K562 (cell line): ENCODE measurements around the gene FANCG.

Source experiments
- GABPA ChIP-seq: fragments of 200-800 bp; sonication (Bioruptor generic); conservative IDR thresholded peaks from 2 replicates; pipeline ENCODE4 v1.6.1; 2016; ENCODE audit warnings: low read depth, missing genetic modification characterization, missing compliant biosample characterization
- HNRNPL ChIP-seq: fragments of 200-400 bp; formaldehyde crosslinking; IDR thresholded peaks from 2 replicates; pipeline ENCODE4 v1.6.1; 2017; ENCODE audit warnings: low read depth, mild to moderate bottlenecking, low read length
- HOXB6 ChIP-seq: fragments of 250-450 bp; sonication (Bioruptor Pico); IDR thresholded peaks from 2 replicates; pipeline ENCODE4 v1.5.1; 2022; ENCODE audit warnings: mild to moderate bottlenecking, borderline replicate concordance
- POLR2A ChIP-seq: fragments of 450-650 bp; conservative IDR thresholded peaks from 2 replicates; pipeline ENCODE4 v1.6.1; 2016
- TAF1 ChIP-seq: IDR thresholded peaks from 2 replicates; pipeline ENCODE4 v1.6.1; 2011; ENCODE audit warnings: mild to moderate bottlenecking, low read length, moderate library complexity; ENCODE audit not compliant: insufficient read depth, control insufficient read depth, severe bottlenecking; ENCODE audit errors: extremely low read depth
- ZEB2 ChIP-seq: fragments of 450-650 bp; IDR thresholded peaks from 2 replicates; pipeline ENCODE4 v1.6.1; 2016
- TF ChIP-seq, protein P1 (sequence below): sonication (generic); formaldehyde crosslinking; IDR thresholded peaks from 2 replicates; pipeline ENCODE4 v1.5.0; 2020; ENCODE audit warnings: missing genetic modification reagents
- TF ChIP-seq, protein P2 (sequence below), 3 experiments: IDR thresholded peaks in 2 of 3; conservative IDR thresholded peaks in 1 of 3; 2 replicates each; pipeline ENCODE4 v1.5.1; 2011 to 2012; ENCODE audit warnings: low read length in 3 of 3, mild to moderate bottlenecking in 3 of 3, control low read depth in 2 of 3, improper control_type of control experiment in 1 of 3, inconsistent platforms in 1 of 3, low read depth in 1 of 3, mixed read lengths in 1 of 3, moderate library complexity in 1 of 3; ENCODE audit not compliant: insufficient read depth in 2 of 3

DNA sequence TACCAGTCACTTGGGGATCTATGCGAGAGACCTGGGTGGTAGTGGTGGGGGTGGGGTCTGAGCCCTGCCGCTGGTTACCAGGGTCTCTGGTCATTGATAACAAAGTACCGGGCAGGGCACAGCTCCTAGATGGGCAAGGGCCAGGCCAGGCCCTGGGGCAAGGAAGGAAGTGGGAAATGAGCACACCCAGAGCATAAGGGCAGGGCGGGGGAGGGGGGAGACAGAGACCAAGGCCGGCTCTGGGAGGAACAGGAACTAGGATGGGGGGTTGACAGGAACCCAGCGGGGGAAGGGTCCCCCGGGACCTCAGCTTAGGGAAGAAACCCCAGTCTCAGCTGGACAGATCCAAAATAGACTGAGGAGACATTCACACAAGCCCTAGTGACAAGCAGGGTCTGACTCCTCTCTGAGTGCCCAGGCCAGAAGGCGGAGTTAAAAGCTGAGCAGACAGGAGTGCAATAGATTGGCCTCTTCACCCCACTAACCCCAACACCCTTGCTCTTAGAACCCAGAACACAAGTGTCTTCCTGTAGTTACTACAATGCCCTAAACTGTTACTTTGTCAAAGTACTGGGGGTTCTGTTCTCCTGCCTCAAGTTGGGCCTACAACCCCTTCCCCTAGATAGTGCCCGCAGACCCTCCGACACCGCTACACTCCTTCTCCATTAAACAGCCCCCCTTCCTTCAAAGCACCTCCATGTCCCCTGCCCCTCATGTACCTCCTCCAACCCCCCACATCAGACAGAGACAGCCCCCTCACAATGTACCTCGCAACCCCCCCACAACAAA is 35.3 kb upstream of the FANCG start:
- TF ChIP-seq, protein P1, sequence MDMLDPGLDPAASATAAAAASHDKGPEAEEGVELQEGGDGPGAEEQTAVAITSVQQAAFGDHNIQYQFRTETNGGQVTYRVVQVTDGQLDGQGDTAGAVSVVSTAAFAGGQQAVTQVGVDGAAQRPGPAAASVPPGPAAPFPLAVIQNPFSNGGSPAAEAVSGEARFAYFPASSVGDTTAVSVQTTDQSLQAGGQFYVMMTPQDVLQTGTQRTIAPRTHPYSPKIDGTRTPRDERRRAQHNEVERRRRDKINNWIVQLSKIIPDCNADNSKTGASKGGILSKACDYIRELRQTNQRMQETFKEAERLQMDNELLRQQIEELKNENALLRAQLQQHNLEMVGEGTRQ (CRISPR knock-in tag) = no peak
- no peak for TF ChIP-seq GABPA
- TF ChIP-seq ZEB2 = no peak
- TF ChIP-seq HNRNPL = no peak
- TF ChIP-seq, protein P2, sequence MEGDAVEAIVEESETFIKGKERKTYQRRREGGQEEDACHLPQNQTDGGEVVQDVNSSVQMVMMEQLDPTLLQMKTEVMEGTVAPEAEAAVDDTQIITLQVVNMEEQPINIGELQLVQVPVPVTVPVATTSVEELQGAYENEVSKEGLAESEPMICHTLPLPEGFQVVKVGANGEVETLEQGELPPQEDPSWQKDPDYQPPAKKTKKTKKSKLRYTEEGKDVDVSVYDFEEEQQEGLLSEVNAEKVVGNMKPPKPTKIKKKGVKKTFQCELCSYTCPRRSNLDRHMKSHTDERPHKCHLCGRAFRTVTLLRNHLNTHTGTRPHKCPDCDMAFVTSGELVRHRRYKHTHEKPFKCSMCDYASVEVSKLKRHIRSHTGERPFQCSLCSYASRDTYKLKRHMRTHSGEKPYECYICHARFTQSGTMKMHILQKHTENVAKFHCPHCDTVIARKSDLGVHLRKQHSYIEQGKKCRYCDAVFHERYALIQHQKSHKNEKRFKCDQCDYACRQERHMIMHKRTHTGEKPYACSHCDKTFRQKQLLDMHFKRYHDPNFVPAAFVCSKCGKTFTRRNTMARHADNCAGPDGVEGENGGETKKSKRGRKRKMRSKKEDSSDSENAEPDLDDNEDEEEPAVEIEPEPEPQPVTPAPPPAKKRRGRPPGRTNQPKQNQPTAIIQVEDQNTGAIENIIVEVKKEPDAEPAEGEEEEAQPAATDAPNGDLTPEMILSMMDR (IDR thresholded peaks at IDR 0.05 in 2 of 3, conservative IDR thresholded peaks at IDR 0.05 in 1 of 3; ENCODE audit: insufficient read depth in 2 of 3, low read depth in 1 of 3, low read length in 3 of 3) = no peak
- TF ChIP-seq TAF1 = no peak
- no peak for TF ChIP-seq POLR2A
- no peak for TF ChIP-seq HOXB6 (CRISPR knock-in tag)
